Measurements from ENCODE around the gene NEO1. TPM values are rescaled to one million over a fixed set of nuclear protein-coding genes. Genes with fewer than 3 reads are reported as not detected.

The NEO1 gene
- total RNA-seq, 1 donor from 2014 or later, result 30.3 TPM

GRCh38 chr15:73009066-73010056, 42.9 kb upstream of the NEO1 start:
- FAIRE-seq, result no peak
- Histone ChIP-seq H3K36me3 (ENCODE audit: insufficient read depth, low read length) (no peaks in the 10 kb centered on the region), H3K9me3 (ENCODE audit: insufficient read depth, low read depth, low read length) (no peaks in the 10 kb centered on the region), H2AFZ (ENCODE audit: low read depth, low read length) (no peak overlapping the region), H3K27me3 (ENCODE audit: insufficient read depth, low read length) (no peaks in the 10 kb centered on the region), H3K79me2 (ENCODE audit: insufficient read depth, low read length) (no peaks in the 10 kb centered on the region), H3K9ac (ENCODE audit: low read length) (no peak overlapping the region), H4K20me1 (ENCODE audit: insufficient read depth, low read length) (no peaks in the 10 kb centered on the region), H3K4me3 (ENCODE audit: insufficient read depth, low read depth, low read length) (no peak overlapping the region), H3K4me1 (ENCODE audit: insufficient read depth, low read length) (no peaks in the 10 kb centered on the region), H3K4me2 (ENCODE audit: low read length) (no peak overlapping the region), H3K27ac (ENCODE audit: low read depth, low read length) (no peak overlapping the region)
- no peaks in the 10 kb centered on the region for H3K9me3 Mint-ChIP-seq (ENCODE audit: unreplicated experiment)
- no peaks in the 10 kb centered on the region for H3K36me3 Mint-ChIP-seq (ENCODE audit: low read depth, unreplicated experiment)
- TF ChIP-seq CTCF (IDR thresholded peaks at IDR 0.05; ENCODE audit: insufficient read depth, low read depth, low read length) (no peak), EZH2 (IDR thresholded peaks at IDR 0.05; ENCODE audit: insufficient read depth, low read length) (no peak)
- no peak for DNase-seq (ENCODE audit: low read depth)
- peaks cover 8% of the 10 kb centered on the region for H3K27me3 Mint-ChIP-seq (ENCODE audit: low read depth, unreplicated experiment)
- peaks cover 6% of the 10 kb centered on the region for H3K4me1 Mint-ChIP-seq (ENCODE audit: low read depth, unreplicated experiment)
- no peak overlapping the region for H3K4me3 Mint-ChIP-seq (ENCODE audit: unreplicated experiment)
- H3K27ac Mint-ChIP-seq (ENCODE audit: unreplicated experiment), result no peak overlapping the region

- no peak overlapping the region for H3K27ac ChIP-seq (ENCODE audit: low read depth, low read length)
- no peaks in the 10 kb centered on the region for H3K36me3 ChIP-seq (ENCODE audit: insufficient read depth, low read length)
- TF ChIP-seq EZH2 (IDR thresholded peaks at IDR 0.05; ENCODE audit: insufficient read depth, low read length) (no peak), CTCF (IDR thresholded peaks at IDR 0.05; ENCODE audit: insufficient read depth, low read depth, low read length) (no peak)
- no peak overlapping the region for H3K4me3 ChIP-seq (ENCODE audit: insufficient read depth, low read depth, low read length)
- no peaks in the 10 kb centered on the region for H3K9me3 ChIP-seq (ENCODE audit: insufficient read depth, low read depth, low read length)
- no peaks in the 10 kb centered on the region for H3K4me1 ChIP-seq (ENCODE audit: insufficient read depth, low read length)
- no peaks in the 10 kb centered on the region for H3K27me3 ChIP-seq (ENCODE audit: insufficient read depth, low read length)
- no peak overlapping the region for H3K9ac ChIP-seq (ENCODE audit: low read length)
- DNase-seq (ENCODE audit: low read depth) (no peak), FAIRE-seq (no peak)
- Mint-ChIP-seq H3K27ac (ENCODE audit: unreplicated experiment) (no peak overlapping the region), H3K4me1 (ENCODE audit: low read depth, unreplicated experiment) (peaks cover 6% of the 10 kb centered on the region), H3K4me3 (ENCODE audit: unreplicated experiment) (no peak overlapping the region), H3K27me3 (ENCODE audit: low read depth, unreplicated experiment) (peaks cover 8% of the 10 kb centered on the region), H3K36me3 (ENCODE audit: low read depth, unreplicated experiment) (no peaks in the 10 kb centered on the region), H3K9me3 (ENCODE audit: unreplicated experiment) (no peaks in the 10 kb centered on the region)
- no peaks in the 10 kb centered on the region for H3K79me2 ChIP-seq (ENCODE audit: insufficient read depth, low read length)
- H4K20me1 ChIP-seq (ENCODE audit: insufficient read depth, low read length), result no peaks in the 10 kb centered on the region
- no peak overlapping the region for H2AFZ ChIP-seq (ENCODE audit: low read depth, low read length)
- no peak overlapping the region for H3K4me2 ChIP-seq (ENCODE audit: low read length)
Measured at GRCh38 chr15:73010154-73011152, 41.8 kb upstream of the NEO1 start.
